Measurements from ENCODE around the gene ARHGAP26. TPM values are rescaled to one million over a fixed set of nuclear protein-coding genes. Genes with fewer than 3 reads are reported as not detected.

ARHGAP26 gene
- polyA plus RNA-seq, 3 donors: 26.5 to 56.8 (median 28.7) TPM

- no peaks in the 10 kb centered on the region for H3K27me3 ChIP-seq (ENCODE audit: control insufficient read depth in 2 of 2, insufficient read depth in 2 of 2, low read length in 2 of 2)
- no peak overlapping the region for H3K9ac ChIP-seq (ENCODE audit: insufficient read depth, low read length, poor library complexity, severe bottlenecking)
- no peak for DNase-seq
- Mint-ChIP-seq H3K27me3 (ENCODE audit: low read depth in 3 of 3) (no peaks in the 10 kb centered on the region), H3K36me3 (peaks cover 50 to 55% of the 10 kb centered on the region in 2 donors), H3K4me1 (peaks cover 56% of the 10 kb centered on the region), H3K4me3 (no peak overlapping the region), H3K9me3 (peaks cover 0 to 2% (median 0%) of the 10 kb centered on the region in 7 donors), H3K27ac (peak overlapping the region in 4 of 7 donors; percentile 6 to 78 (median 22))
- no peak overlapping the region for H3K4me2 ChIP-seq (replicated peaks; ENCODE audit: extremely low read depth, low read length, poor library complexity, severe bottlenecking)
- H3K36me3 ChIP-seq (replicated peaks in 1 of 2; ENCODE audit: control insufficient read depth in 1 of 2, insufficient read depth in 2 of 2, low read length in 2 of 2): peaks cover 21 to 50% of the 10 kb centered on the region in 2 donors
- H3K4me1 ChIP-seq (ENCODE audit: control insufficient read depth in 1 of 2, insufficient read depth in 2 of 2, low read length in 2 of 2): peaks cover 48 to 49% of the 10 kb centered on the region in 2 donors
- no peaks in the 10 kb centered on the region for H3K9me3 ChIP-seq (replicated peaks in 1 of 2; ENCODE audit: control insufficient read depth in 1 of 2, insufficient read depth in 1 of 2, low read length in 2 of 2)
- intact Hi-C loops (cut with micrococcal nuclease): no loop called here
- 79% methylated on average over 4 of the region's 5 CpGs for WGBS (ENCODE audit: insufficient coverage)
- no peak for TF ChIP-seq CTCF (IDR thresholded peaks at IDR 0.05)
- peaks cover 38% of the 10 kb centered on the region for H4K20me1 ChIP-seq (ENCODE audit: insufficient read depth, low read length)
- no peak overlapping the region for H3K4me3 ChIP-seq (replicated peaks in 1 of 3; ENCODE audit: low read depth in 2 of 3, low read length in 3 of 3)
- H3K79me2 ChIP-seq (ENCODE audit: insufficient read depth, low read length): peaks cover 6% of the 10 kb centered on the region
- H3K27ac ChIP-seq (ENCODE audit: low read depth in 1 of 2, low read length in 2 of 2): peak overlapping the region in 1 of 2 donors; percentile 97
- H2AFZ ChIP-seq (ENCODE audit: insufficient read depth, low read depth, low read length, poor library complexity, severe bottlenecking): no peak overlapping the region
These were observed 350.4 kb downstream of the ARHGAP26 start for GRCh38 chr5:143120460-143121134.

- H3K4me1 Mint-ChIP-seq: peaks cover 56% of the 10 kb centered on the region
- H2AFZ ChIP-seq (ENCODE audit: insufficient read depth, low read depth, low read length, poor library complexity, severe bottlenecking): no peak overlapping the region
- intact Hi-C loops (cut with micrococcal nuclease): no loop called here
- WGBS (ENCODE audit: insufficient coverage): 100% methylated on average over 2 of the region's 3 CpGs
- H3K4me1 ChIP-seq (ENCODE audit: control insufficient read depth in 1 of 2, insufficient read depth in 2 of 2, low read length in 2 of 2): peaks cover 49 to 54% of the 10 kb centered on the region in 2 donors
- H3K4me2 ChIP-seq (replicated peaks; ENCODE audit: extremely low read depth, low read length, poor library complexity, severe bottlenecking): no peak overlapping the region
- peaks cover 50 to 51% of the 10 kb centered on the region in 2 donors for H3K36me3 Mint-ChIP-seq
- H3K27ac Mint-ChIP-seq: peak overlapping the region in 3 of 7 donors; percentile 16 to 78 (median 43)
- TF ChIP-seq CTCF (IDR thresholded peaks at IDR 0.05): no peak
- H4K20me1 ChIP-seq (ENCODE audit: insufficient read depth, low read length): peaks cover 41% of the 10 kb centered on the region
- peaks cover 6% of the 10 kb centered on the region for H3K79me2 ChIP-seq (ENCODE audit: insufficient read depth, low read length)
- no peaks in the 10 kb centered on the region for H3K27me3 ChIP-seq (ENCODE audit: control insufficient read depth in 2 of 2, insufficient read depth in 2 of 2, low read length in 2 of 2)
- H3K9ac ChIP-seq (ENCODE audit: insufficient read depth, low read length, poor library complexity, severe bottlenecking): no peak overlapping the region
- H3K9me3 Mint-ChIP-seq: peaks cover 0 to 2% (median 0%) of the 10 kb centered on the region in 7 donors
- peaks cover 21 to 50% of the 10 kb centered on the region in 2 donors for H3K36me3 ChIP-seq (replicated peaks in 1 of 2; ENCODE audit: control insufficient read depth in 1 of 2, insufficient read depth in 2 of 2, low read length in 2 of 2)
- no peak overlapping the region for H3K4me3 Mint-ChIP-seq
- no peaks in the 10 kb centered on the region for H3K27me3 Mint-ChIP-seq (ENCODE audit: low read depth in 3 of 3)
- DNase-seq: no peak
- H3K4me3 ChIP-seq (replicated peaks in 1 of 3; ENCODE audit: low read depth in 2 of 3, low read length in 3 of 3): no peak overlapping the region
- no peaks in the 10 kb centered on the region for H3K9me3 ChIP-seq (replicated peaks in 1 of 2; ENCODE audit: control insufficient read depth in 1 of 2, insufficient read depth in 1 of 2, low read length in 2 of 2)
- H3K27ac ChIP-seq (ENCODE audit: low read depth in 1 of 2, low read length in 2 of 2): peak overlapping the region in 1 of 2 donors; percentile 97
These were observed 350.9 kb downstream of the ARHGAP26 start for GRCh38 chr5:143121135-143121475.
